H1 (cell line): ENCODE data around the gene GABBR1. TPM values are rescaled to one million over a fixed set of nuclear protein-coding genes. Genes with fewer than 3 reads are reported as not detected.

Experiments used
- SAP30 ChIP-seq: fragments of 300-600 bp; sonication (generic); IDR thresholded peaks from 2 replicates; pipeline ENCODE4 v1.7.1; 2012; ENCODE audit warnings: low read length, moderate library complexity, mild to moderate bottlenecking, inconsistent platforms; ENCODE audit not compliant: insufficient read depth, insufficient replicate concordance
- polyA plus RNA-seq, 7 experiments: library from polyadenylated mRNA; depleted of rRNA in 3 of 7; stranded (reverse) in 5 of 7; unstranded in 2 of 7; fragments of >200 nt in 5 of 7; fragments of 200-250 nt in 2 of 7; gene quantifications; 1 replicate in 5 of 7; 2 replicates in 1 of 7; 4 replicates in 1 of 7; pipeline versions ENCODE4 v1.2.1 to v1.2.3, GENCODE V29; 2011 to 2013; ENCODE audit warnings: missing spikeins in 2 of 7, mixed read lengths in 2 of 7
- total RNA-seq: library from RNA; stranded (reverse); fragmentation: NEBNext Ultra II Directional; extraction: Animal tissue kit (Norgen Biotek cat#: 25700); gene quantifications from 2 replicates; pipeline ENCODE4 v1.2.1, GENCODE V29; 2021
- TF ChIP-seq, protein P1 (sequence below): IDR thresholded peaks from 2 replicates; pipeline ENCODE4 v1.6.1; 2012; ENCODE audit warnings: inconsistent platforms

Gene GABBR1
- total and polyA plus RNA-seq, 2 of the 8 experiments (the other 6 are each of a cell fraction or from before 2014, with no cell fraction given) = 75.9 to 78.3 TPM

DNA sequence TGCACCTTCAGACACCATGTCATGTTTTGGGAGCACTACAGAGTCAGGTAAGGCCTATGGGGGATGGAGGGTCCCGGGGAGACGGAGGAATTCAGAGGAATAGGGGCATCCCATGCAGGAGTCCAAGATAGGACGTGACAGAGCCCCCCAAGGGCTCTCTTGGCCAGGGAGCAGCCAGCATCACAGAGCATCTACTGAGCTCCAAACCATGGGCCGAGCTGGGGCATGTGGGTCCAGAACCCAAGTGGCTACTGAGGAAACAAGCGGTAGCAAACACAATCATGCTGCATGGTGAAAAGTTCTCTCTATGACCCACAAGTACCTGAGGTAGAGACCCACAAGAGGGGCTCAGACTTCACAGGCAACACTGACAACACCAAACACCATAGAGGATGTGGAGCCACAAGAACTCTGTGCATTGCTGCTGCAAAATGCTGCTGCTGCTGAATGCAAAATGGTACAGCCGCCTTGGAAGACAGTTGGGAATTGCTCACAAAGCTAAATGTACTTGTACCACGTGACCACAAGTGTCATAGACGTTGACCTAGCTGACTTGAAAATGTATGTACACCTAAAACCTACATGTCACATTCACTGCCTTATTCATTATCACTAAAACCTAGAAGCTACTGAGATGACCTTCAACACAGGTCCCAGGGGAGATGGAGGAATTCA lies 111.8 kb downstream of the GABBR1 start (continued):
- TF ChIP-seq SAP30 = no peak
- TF ChIP-seq, protein P1, sequence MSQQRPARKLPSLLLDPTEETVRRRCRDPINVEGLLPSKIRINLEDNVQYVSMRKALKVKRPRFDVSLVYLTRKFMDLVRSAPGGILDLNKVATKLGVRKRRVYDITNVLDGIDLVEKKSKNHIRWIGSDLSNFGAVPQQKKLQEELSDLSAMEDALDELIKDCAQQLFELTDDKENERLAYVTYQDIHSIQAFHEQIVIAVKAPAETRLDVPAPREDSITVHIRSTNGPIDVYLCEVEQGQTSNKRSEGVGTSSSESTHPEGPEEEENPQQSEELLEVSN = no peak
